ENCODE measurements around the gene TBCD.

GRCh38 chr17:82932518-82933310 is 180.8 kb downstream of the TBCD start:
- no peak for TF ChIP-seq LEF1 (IDR thresholded peaks at IDR 0.05; ENCODE audit: borderline replicate concordance)
- TF ChIP-seq L3MBTL2 (conservative IDR thresholded peaks at IDR 0.05), result no peak
- no peak for TF ChIP-seq NFRKB (IDR thresholded peaks at IDR 0.05)
- no peak for TF ChIP-seq SP1 (IDR thresholded peaks at IDR 0.05)
- TF ChIP-seq CTBP1 (IDR thresholded peaks at IDR 0.05; ENCODE audit: borderline replicate concordance), result no peak
- TF ChIP-seq ARNT (IDR thresholded peaks at IDR 0.05), result no peak
- TF ChIP-seq FOXM1 (IDR thresholded peaks at IDR 0.05; ENCODE audit: borderline replicate concordance), result no peak
- no peak for TF ChIP-seq ELF4 (IDR thresholded peaks at IDR 0.05)
- TF ChIP-seq BHLHE40 (IDR thresholded peaks at IDR 0.05; ENCODE audit: borderline replicate concordance), result no peak
- TF ChIP-seq HDGF (IDR thresholded peaks at IDR 0.05; ENCODE audit: borderline replicate concordance), result no peak
- no peak for TF ChIP-seq SUZ12 (IDR thresholded peaks at IDR 0.05)
- no peak for TF ChIP-seq TARDBP (IDR thresholded peaks at IDR 0.05)
- no peak for TF ChIP-seq FOXA1 (IDR thresholded peaks at IDR 0.05)
- no peak for TF ChIP-seq ZNF384 (IDR thresholded peaks at IDR 0.05)

Measured in HEK293T (cell line).